Prostate gland (tissue), 2 donors: ENCODE measurements around the gene RGS9BP. TPM values are rescaled to one million over a fixed set of nuclear protein-coding genes. Genes with fewer than 3 reads are reported as not detected.
"Not testable (repeated sequence)": the region's sequence is repeated elsewhere in the genome, so short reads cannot be mapped to it uniquely, and the experiment has no call there.

ENCODE experiments used
- DNase-seq: peaks from one replicate; pipeline ENCODE4 v3.0.0-alpha.2; 2019; ENCODE audit warnings: low spot score
- H3K27ac ChIP-seq, 2 donors: fragments of 200-600 bp; sonication (generic); 2 replicates each; pipeline ENCODE4 v1.5.1; 2017 to 2019
- H3K27me3 ChIP-seq: fragments of 200-600 bp; sonication (generic); replicated peaks from 2 replicates; pipeline ENCODE4 v1.5.1; 2019; ENCODE audit not compliant: insufficient read depth
- H3K36me3 ChIP-seq, 2 donors: fragments of 200-600 bp; sonication (generic); 1 replicate in 1 of 2; 2 replicates in 1 of 2; pipeline versions ENCODE4 v1.5.1 to v1.8.1; 2017 to 2019
- H3K4me1 ChIP-seq: fragments of 200-600 bp; sonication (generic); replicated peaks from 2 replicates; pipeline ENCODE4 v1.5.1; 2019
- H3K4me3 ChIP-seq, 2 donors: fragments of 200-600 bp; sonication (generic); 2 replicates each; pipeline ENCODE4 v1.5.1; 2017 to 2019
- H3K9me3 ChIP-seq: fragments of 200-600 bp; sonication (generic); 2 replicates; pipeline ENCODE4 v1.5.1; 2017
- POLR2A ChIP-seq: fragments of 450-650 bp; IDR thresholded peaks from one replicate; pipeline ENCODE4 v1.6.1; 2016; ENCODE audit warnings: antibody characterized with exemption, mild to moderate bottlenecking
- POLR2AphosphoS5 ChIP-seq: sonication (generic); formaldehyde crosslinking; IDR thresholded peaks from one replicate; pipeline ENCODE4 v1.6.1; 2017; ENCODE audit warnings: antibody characterized with exemption
- WGBS: methylation state at CpG from one replicate; pipeline ENCODE4 v1.1.5; 2018; 5-methylcytosine and 5-hydroxymethylcytosine counted together
- intact Hi-C: fragments of 100-400 bp; cut with DNase I; formaldehyde crosslinking; loops from one replicate; pipeline ENCODE4 v1.14.2; 2022
- total RNA-seq, 2 donors: library from RNA; depleted of rRNA; stranded (reverse); fragments of >200 nt; gene quantifications; one replicate each; pipeline ENCODE4 v1.1.0, GENCODE V29; 2016
- TF ChIP-seq, protein P1 (sequence below), 4 experiments: fragments of 200-600 bp in 2 of 4; fragments of 450-650 bp in 2 of 4; sonication (generic) in 2 of 4; IDR thresholded peaks; 1 replicate in 3 of 4; 2 replicates in 1 of 4; pipeline ENCODE4 v1.5.1; 2016 to 2019; ENCODE audit warnings: antibody characterized with exemption in 4 of 4, mild to moderate bottlenecking in 2 of 4, moderate library complexity in 2 of 4

RGS9BP gene
- total RNA-seq, 2 donors from 2014 or later, result 0.82 to 2.7 TPM

DNA sequence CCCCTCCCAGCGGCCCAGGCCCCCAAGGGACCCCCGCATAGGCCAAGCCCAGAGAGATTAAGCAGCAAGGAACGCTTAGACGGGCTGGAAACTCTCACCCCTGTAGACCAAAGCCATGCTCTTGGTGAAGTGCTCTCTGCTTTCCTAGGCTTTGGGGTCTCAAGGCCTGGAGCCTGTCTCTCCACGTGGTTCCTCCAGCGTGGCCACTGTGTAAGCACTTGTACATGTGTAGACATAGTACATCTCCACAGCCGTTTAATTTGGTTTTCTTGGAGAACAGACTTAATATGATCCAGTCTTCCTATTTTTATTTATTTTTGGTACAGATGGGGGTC, 17.0 kb downstream of the RGS9BP start:
- Histone ChIP-seq H3K9me3 (no peaks in the 10 kb centered on the region), H3K4me1 (no peaks in the 10 kb centered on the region), H3K27ac (peak overlapping the region; percentile 69 to 91), H3K27me3 (no peaks in the 10 kb centered on the region), H3K36me3 (no peaks in the 10 kb centered on the region), H3K4me3 (peak overlapping the region; percentile 61 to 77)
- TF ChIP-seq, protein P1, sequence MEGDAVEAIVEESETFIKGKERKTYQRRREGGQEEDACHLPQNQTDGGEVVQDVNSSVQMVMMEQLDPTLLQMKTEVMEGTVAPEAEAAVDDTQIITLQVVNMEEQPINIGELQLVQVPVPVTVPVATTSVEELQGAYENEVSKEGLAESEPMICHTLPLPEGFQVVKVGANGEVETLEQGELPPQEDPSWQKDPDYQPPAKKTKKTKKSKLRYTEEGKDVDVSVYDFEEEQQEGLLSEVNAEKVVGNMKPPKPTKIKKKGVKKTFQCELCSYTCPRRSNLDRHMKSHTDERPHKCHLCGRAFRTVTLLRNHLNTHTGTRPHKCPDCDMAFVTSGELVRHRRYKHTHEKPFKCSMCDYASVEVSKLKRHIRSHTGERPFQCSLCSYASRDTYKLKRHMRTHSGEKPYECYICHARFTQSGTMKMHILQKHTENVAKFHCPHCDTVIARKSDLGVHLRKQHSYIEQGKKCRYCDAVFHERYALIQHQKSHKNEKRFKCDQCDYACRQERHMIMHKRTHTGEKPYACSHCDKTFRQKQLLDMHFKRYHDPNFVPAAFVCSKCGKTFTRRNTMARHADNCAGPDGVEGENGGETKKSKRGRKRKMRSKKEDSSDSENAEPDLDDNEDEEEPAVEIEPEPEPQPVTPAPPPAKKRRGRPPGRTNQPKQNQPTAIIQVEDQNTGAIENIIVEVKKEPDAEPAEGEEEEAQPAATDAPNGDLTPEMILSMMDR (IDR thresholded peaks at IDR 0.05), result no peak
- TF ChIP-seq POLR2A, result no peak
- 23% methylated on average over 7 of the region's 7 CpGs for WGBS
- intact Hi-C loops, result no loop called here
- no peak for DNase-seq

DNA sequence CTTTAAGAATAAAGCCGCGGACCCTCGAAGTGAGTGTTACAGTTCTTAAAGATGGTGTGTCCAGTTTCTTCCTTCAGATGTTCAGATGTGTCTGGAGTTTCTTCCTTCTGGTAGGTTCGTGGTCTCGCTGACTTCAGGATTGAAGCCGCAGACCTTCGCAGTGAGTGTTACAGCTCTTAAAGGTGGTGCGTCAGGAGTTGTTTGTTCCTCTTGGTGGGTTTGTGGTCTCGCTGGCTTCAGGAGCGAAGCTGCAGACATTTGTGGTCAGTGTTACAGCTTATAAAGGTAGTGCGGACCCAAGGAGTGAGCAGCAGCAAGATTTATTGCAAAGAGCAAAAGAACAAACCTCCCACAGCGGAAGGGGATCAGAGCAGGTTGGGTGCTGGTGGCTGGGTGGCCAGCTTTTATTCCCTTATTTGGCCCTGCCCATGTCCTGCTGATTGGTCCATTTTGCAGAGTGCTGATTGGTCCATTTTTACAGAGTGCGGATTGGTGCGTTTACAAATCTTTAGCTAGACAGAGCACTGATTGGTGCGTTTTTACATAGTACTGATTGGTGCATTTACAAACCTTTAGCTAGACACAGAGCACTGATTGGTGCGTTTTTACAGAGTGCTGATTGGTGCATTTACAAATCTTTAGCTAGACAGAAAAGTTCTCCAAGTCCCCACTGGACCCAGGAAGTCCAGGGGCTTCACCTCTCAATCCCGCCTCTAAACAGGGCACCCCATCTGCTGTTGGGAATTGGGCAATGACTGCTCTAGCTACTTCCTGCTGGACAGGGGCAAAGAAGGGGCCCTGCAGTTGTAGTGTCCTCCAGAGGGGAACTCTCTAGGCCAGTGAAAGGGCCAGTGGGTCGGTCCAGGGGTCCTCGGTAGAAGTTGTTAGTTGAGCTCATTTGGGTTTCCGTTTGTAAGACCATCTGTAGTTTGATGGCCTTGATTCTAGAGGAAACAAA, 17.8 kb downstream of the RGS9BP start:
- H3K4me1 ChIP-seq, H3K27me3 ChIP-seq, H3K9me3 ChIP-seq, H3K36me3 ChIP-seq, DNase-seq, intact Hi-C loops: not testable (repeated sequence)
- Histone ChIP-seq H3K27ac (peak overlapping the region in 1 of 2 donors; percentile 21), H3K4me3 (peak overlapping the region; percentile 61 to 77)
- 91% methylated on average over 20 of the region's 20 CpGs for WGBS

DNA sequence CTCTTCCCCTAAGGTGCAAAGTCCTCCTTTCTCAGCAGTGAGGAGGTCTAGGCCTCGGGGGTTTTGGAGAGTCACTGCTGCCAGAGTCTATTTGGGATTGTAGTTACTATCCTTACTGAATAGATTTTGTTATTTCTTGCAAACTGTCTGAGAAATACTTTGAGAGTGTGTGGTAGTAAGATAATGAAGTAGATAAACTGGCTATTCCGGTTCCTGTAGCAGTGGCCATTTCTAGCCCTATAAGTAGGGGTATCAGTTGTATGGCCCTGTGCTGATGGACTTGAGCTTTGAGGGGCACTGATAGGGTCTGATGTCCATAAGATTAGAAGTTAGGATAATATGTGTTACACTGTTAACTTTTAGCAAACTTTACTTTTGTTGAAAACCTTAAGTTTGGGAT, 18.7 kb downstream of the RGS9BP start:
- H3K9me3 ChIP-seq, H3K4me1 ChIP-seq, H3K27me3 ChIP-seq, H3K36me3 ChIP-seq, intact Hi-C loops, DNase-seq: not testable (repeated sequence)
- 37% methylated on average over 2 of the region's 2 CpGs for WGBS
- peak overlapping the region in 1 of 2 donors; percentile 18 for H3K4me3 ChIP-seq
- H3K27ac ChIP-seq, result peak overlapping the region in 1 of 2 donors; percentile 21

DNA sequence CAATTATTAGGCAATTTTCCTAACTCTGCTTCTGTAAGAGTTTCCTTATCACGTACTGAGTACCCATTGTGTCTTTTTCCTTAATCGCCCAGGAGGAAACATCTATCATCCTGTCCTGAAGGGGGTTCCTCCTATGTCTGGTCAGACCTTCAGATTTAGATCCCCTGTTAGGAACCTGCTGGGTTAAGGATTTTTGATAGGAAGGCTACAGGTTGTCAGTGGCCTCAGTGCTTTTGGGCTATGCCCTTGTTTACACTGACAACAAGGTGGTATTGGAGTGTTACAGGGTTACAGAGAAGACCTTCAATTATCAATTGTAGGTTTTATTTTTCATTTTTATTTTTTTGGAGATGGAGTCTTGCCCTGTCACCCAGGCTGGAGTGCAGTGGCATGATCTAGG, 19.2 kb downstream of the RGS9BP start:
- H3K27ac ChIP-seq, intact Hi-C loops, H3K27me3 ChIP-seq, H3K9me3 ChIP-seq, H3K36me3 ChIP-seq, H3K4me1 ChIP-seq, DNase-seq: not testable (repeated sequence)
- WGBS, result 40% methylated on average over 2 of the region's 2 CpGs
- peak overlapping the region in 1 of 2 donors; percentile 18 for H3K4me3 ChIP-seq

DNA sequence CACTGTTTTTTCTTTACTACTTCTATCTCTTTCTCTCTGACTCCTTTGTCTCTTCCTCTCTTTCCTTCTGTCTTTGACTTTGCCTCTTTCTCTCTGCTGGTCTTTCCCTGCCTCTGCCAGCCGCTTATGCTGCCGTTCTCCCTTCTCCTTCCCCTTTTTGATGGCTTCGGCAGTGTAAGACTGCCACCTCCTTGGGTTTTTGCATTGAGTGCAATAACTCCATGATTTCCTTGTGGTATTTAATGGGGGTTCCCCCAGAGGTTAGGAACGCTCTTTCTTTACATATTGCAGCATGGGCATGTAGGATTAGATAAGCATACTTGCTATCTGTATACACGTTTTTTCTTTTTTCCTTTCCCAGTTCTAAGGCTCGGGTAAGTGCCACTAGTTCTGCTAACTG, 19.9 kb downstream of the RGS9BP start:
- H3K4me1 ChIP-seq, intact Hi-C loops, H3K27ac ChIP-seq, H3K27me3 ChIP-seq, H3K36me3 ChIP-seq, H3K9me3 ChIP-seq, H3K4me3 ChIP-seq, DNase-seq: not testable (repeated sequence)
- WGBS, result 82% methylated on average over 6 of the region's 6 CpGs

DNA sequence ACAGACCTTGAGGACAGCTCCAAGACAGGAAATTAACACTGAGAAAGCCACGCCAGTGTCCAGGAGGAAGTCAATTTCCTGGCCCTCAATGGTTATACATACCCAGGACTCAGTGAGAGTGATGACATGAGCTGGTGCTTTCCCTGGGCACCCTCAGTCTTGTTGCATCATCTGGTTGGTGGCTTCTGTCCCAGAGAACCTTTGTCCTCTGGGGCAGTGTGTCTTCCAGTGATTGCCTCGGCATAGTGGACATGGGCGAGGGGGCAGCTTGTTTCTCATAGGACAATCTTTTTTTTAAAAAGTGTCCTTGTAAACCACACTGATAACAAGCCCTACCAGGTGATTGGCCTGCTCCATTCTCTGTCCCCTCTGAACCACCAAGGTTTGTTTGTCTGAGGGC, 21.1 kb downstream of the RGS9BP start:
- H3K36me3 ChIP-seq, H3K9me3 ChIP-seq, H3K4me3 ChIP-seq, H3K4me1 ChIP-seq, DNase-seq, H3K27me3 ChIP-seq, intact Hi-C loops, H3K27ac ChIP-seq: not testable (repeated sequence)
- WGBS, result 94% methylated on average over 3 of the region's 3 CpGs

DNA sequence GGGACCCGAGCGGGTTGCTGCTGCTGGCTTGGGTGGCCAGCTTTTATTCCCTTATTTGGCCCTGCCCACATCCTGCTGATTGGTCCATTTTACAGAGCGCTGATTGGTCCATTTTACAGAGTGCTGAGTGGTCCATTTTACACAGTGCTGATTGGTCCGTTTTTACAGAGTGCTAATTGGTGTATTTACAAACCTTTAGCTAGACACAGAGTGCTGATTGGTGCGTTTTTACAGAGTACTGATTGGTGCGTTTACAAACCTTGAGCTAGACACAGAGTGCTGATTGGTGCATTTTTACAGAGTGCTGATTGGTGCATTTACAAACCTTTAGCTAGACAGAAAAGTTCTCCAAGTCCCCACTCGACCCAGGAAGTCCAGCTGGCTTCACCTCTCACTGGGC, 24.5 kb downstream of the RGS9BP start:
- WGBS, result 90% methylated on average over 7 of the region's 7 CpGs
- intact Hi-C loops, DNase-seq, H3K27ac ChIP-seq, H3K36me3 ChIP-seq, H3K27me3 ChIP-seq, H3K4me1 ChIP-seq, H3K4me3 ChIP-seq, H3K9me3 ChIP-seq: not testable (repeated sequence)

DNA sequence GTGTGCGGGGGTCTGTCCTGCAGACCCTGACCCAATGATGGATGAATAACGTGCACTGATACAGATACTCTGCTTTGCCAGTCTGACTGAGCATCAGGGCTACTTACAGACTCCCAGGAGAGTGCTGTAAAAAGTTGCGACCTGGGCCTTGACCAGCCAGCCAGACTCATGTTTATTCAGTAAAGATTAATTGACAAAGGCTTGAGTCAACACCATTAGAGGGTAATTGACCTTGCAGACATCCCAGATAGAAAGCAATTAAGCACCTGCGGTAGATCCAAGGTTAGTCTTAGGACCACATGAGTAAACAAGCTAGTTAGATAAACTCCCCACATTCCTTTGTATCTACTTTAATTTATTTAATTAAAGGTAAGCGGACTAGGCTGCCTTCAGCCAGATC, 26.4 kb downstream of the RGS9BP start:
- TF ChIP-seq POLR2AphosphoS5 (no peak), POLR2A (no peak)
- TF ChIP-seq, protein P1 (IDR thresholded peaks at IDR 0.05), result no peak
- Histone ChIP-seq H3K4me1 (peaks cover 3% of the 10 kb centered on the region), H3K27ac (no peak overlapping the region), H3K4me3 (no peak overlapping the region), H3K27me3 (no peaks in the 10 kb centered on the region), H3K9me3 (no peaks in the 10 kb centered on the region), H3K36me3 (no peaks in the 10 kb centered on the region)
- WGBS, result 57% methylated on average over 5 of the region's 5 CpGs
- intact Hi-C loops, result no loop called here
- no peak for DNase-seq

DNA sequence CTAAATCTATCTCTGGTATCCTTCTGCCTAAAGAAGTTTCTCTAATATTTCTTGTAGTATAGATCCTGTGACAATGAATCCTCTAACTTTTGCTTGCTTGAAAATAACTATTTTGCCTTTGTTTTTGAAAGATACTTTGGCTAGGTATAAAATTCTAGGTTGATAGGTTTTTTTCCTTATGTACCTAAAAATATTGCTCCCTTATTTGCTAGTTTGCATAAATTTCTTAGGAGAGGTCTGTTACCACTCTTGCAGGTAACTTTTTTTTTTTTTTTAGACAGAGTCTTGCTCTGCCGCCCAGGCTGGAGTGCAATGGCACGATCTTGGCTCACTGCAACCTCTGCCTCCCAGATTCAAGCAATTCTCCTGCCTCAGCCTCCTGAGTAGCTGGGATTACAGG, 28.4 kb downstream of the RGS9BP start:
- 100% methylated on average over 2 of the region's 2 CpGs for WGBS
- intact Hi-C loops, H3K4me1 ChIP-seq, H3K9me3 ChIP-seq, DNase-seq, H3K27me3 ChIP-seq, H3K4me3 ChIP-seq, H3K36me3 ChIP-seq, H3K27ac ChIP-seq: not testable (repeated sequence)
